Neural cell (in vitro differentiated cells): Measurements from ENCODE around the gene NOTCH2. TPM values are rescaled to one million over a fixed set of nuclear protein-coding genes. Genes with fewer than 3 reads are reported as not detected.

ENCODE experiments used
- H2AFZ ChIP-seq: fragments of 200-600, 300-800 bp; sonication (generic), shearing (Covaris generic); 2 replicates; pipeline ENCODE4 v1.6.0; 2014; ENCODE audit warnings: low read depth, mild to moderate bottlenecking, antibody characterized with exemption, low read length, moderate library complexity
- H3F3A ChIP-seq: fragments of 200-600 bp; shearing (Covaris generic); 2 replicates; pipeline ENCODE4 v1.6.1; 2016; ENCODE audit warnings: mild to moderate bottlenecking, moderate library complexity, mixed read lengths, antibody characterized with exemption, low read length; ENCODE audit not compliant: insufficient read depth, poor library complexity, severe bottlenecking
- H3K27ac ChIP-seq: fragments of 200-600, 300-800 bp; sonication (generic), shearing (Covaris generic); 2 replicates; pipeline ENCODE4 v1.5.1; 2014; ENCODE audit warnings: mild to moderate bottlenecking, low read length, moderate library complexity
- H3K27me3 ChIP-seq: fragments of 300-800, 200-600 bp; sonication (generic), shearing (Covaris generic); 2 replicates; pipeline ENCODE4 v1.6.0; 2014; ENCODE audit warnings: mild to moderate bottlenecking, low read depth, low read length, moderate library complexity; ENCODE audit not compliant: insufficient read depth
- H3K36me3 ChIP-seq: fragments of 300-800, 200-600 bp; sonication (generic), shearing (Covaris generic); 2 replicates; pipeline ENCODE4 v1.5.1; 2014; ENCODE audit warnings: mild to moderate bottlenecking, antibody characterized with exemption, low read length, moderate library complexity; ENCODE audit not compliant: insufficient read depth
- H3K4me2 ChIP-seq: fragments of 300-800, 200-600 bp; sonication (generic), shearing (Covaris generic); 2 replicates; pipeline ENCODE4 v1.6.0; 2014; ENCODE audit warnings: mild to moderate bottlenecking, low read length
- H3K4me3 ChIP-seq: fragments of 300-800, 200-600 bp; sonication (generic), shearing (Covaris generic); 2 replicates; pipeline ENCODE4 v1.5.1; 2014; ENCODE audit warnings: mild to moderate bottlenecking, low read length, moderate library complexity
- H3K79me2 ChIP-seq: fragments of 200-600 bp; shearing (Covaris generic); replicated peaks from 2 replicates; pipeline ENCODE4 v1.6.0; 2014; ENCODE audit warnings: mild to moderate bottlenecking, low read length, moderate library complexity; ENCODE audit not compliant: insufficient read depth
- H3K9ac ChIP-seq: fragments of 300-800, 200-600 bp; sonication (generic), shearing (Covaris generic); 2 replicates; pipeline ENCODE4 v1.6.1; 2016; ENCODE audit warnings: mild to moderate bottlenecking, low read length, mixed read lengths
- H3K9me2 ChIP-seq: fragments of 200-600 bp; shearing (Covaris generic); 2 replicates; pipeline ENCODE4 v1.6.1; 2016; ENCODE audit warnings: mild to moderate bottlenecking, low read length, mixed read lengths; ENCODE audit not compliant: insufficient read depth
- H3K9me3 ChIP-seq: fragments of 200-600, 300-800 bp; sonication (generic), shearing (Covaris generic); 2 replicates; pipeline ENCODE4 v1.6.1; 2016; ENCODE audit warnings: mild to moderate bottlenecking, mixed run types, low read length, moderate library complexity, mixed read lengths
- H4K20me1 ChIP-seq: fragments of 200-600 bp; shearing (Covaris generic); 2 replicates; pipeline ENCODE4 v1.6.1; 2016; ENCODE audit warnings: mild to moderate bottlenecking, mixed run types; ENCODE audit not compliant: insufficient read depth
- EP300 ChIP-seq: fragments of 450-650 bp; conservative IDR thresholded peaks from 2 replicates; pipeline ENCODE4 v1.6.1; 2014; ENCODE audit warnings: antibody characterized with exemption, mild to moderate bottlenecking, moderate library complexity; ENCODE audit not compliant: poor library complexity, severe bottlenecking
- EZH2 ChIP-seq: fragments of 200-600, 300-800 bp; shearing (Covaris generic), sonication (generic); IDR thresholded peaks from 2 replicates; pipeline ENCODE4 v1.6.1; 2014; ENCODE audit warnings: antibody characterized with exemption, low read length, borderline replicate concordance, mild to moderate bottlenecking; ENCODE audit not compliant: insufficient read depth, poor library complexity, severe bottlenecking
- MXI1 ChIP-seq: fragments of 450-650 bp; conservative IDR thresholded peaks from 2 replicates; pipeline ENCODE4 v1.6.1; 2014; ENCODE audit warnings: antibody characterized with exemption, mild to moderate bottlenecking; ENCODE audit not compliant: poor library complexity, severe bottlenecking
- POLR2AphosphoS5 ChIP-seq: IDR thresholded peaks from 2 replicates; pipeline ENCODE4 v1.6.1; 2012
- RAD21 ChIP-seq: fragments of 450-650 bp; conservative IDR thresholded peaks from 2 replicates; pipeline ENCODE4 v1.6.1; 2014; ENCODE audit warnings: antibody characterized with exemption, mild to moderate bottlenecking, moderate library complexity
- REST ChIP-seq: IDR thresholded peaks from 2 replicates; pipeline ENCODE4 v1.6.1; 2012; ENCODE audit warnings: borderline replicate concordance
- SMC3 ChIP-seq: fragments of 450-650 bp; conservative IDR thresholded peaks from 2 replicates; pipeline ENCODE4 v1.6.1; 2014; ENCODE audit warnings: antibody characterized with exemption, mild to moderate bottlenecking, moderate library complexity; ENCODE audit not compliant: poor library complexity
- TAF1 ChIP-seq: IDR thresholded peaks from 2 replicates; pipeline ENCODE4 v1.6.1; 2012; ENCODE audit warnings: low read depth
- polyA plus RNA-seq: library from polyadenylated mRNA; depleted of rRNA; stranded (reverse); fragments of >200 nt; gene quantifications from 2 replicates; pipeline ENCODE4 v1.2.3, GENCODE V29; 2014
- TF ChIP-seq, protein P1 (sequence below): fragments of 450-650 bp; IDR thresholded peaks from 2 replicates; pipeline ENCODE4 v1.5.1; 2014; ENCODE audit warnings: antibody characterized with exemption, mild to moderate bottlenecking, moderate library complexity; ENCODE audit not compliant: poor library complexity, severe bottlenecking

Gene NOTCH2
- polyA plus RNA-seq, 1 donor from 2014 or later: 0.73 TPM

GRCh38 chr1:119984771-119985170, 84.7 kb downstream of the NOTCH2 start:
- Histone ChIP-seq H3K9me2 (no peaks in the 10 kb centered on the region), H3K9me3 (no peaks in the 10 kb centered on the region), H3K79me2 (no peaks in the 10 kb centered on the region), H3K9ac (no peak overlapping the region), H3K4me3 (no peak overlapping the region), H4K20me1 (no peaks in the 10 kb centered on the region), H3K27ac (no peak overlapping the region), H3F3A (no peaks in the 10 kb centered on the region), H2AFZ (no peak overlapping the region), H3K4me2 (no peak overlapping the region), H3K27me3 (no peaks in the 10 kb centered on the region), H3K36me3 (no peaks in the 10 kb centered on the region)
- TF ChIP-seq MXI1 (no peak), REST (no peak), TAF1 (no peak), EZH2 (no peak), EP300 (no peak)
- TF ChIP-seq, protein P1, sequence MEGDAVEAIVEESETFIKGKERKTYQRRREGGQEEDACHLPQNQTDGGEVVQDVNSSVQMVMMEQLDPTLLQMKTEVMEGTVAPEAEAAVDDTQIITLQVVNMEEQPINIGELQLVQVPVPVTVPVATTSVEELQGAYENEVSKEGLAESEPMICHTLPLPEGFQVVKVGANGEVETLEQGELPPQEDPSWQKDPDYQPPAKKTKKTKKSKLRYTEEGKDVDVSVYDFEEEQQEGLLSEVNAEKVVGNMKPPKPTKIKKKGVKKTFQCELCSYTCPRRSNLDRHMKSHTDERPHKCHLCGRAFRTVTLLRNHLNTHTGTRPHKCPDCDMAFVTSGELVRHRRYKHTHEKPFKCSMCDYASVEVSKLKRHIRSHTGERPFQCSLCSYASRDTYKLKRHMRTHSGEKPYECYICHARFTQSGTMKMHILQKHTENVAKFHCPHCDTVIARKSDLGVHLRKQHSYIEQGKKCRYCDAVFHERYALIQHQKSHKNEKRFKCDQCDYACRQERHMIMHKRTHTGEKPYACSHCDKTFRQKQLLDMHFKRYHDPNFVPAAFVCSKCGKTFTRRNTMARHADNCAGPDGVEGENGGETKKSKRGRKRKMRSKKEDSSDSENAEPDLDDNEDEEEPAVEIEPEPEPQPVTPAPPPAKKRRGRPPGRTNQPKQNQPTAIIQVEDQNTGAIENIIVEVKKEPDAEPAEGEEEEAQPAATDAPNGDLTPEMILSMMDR: no peak

GRCh38 chr1:119981986-119982815, 87.3 kb downstream of the NOTCH2 start:
- no peak overlapping the region for H3K4me3 ChIP-seq
- H3K36me3 ChIP-seq: no peaks in the 10 kb centered on the region
- H3K4me2 ChIP-seq: no peak overlapping the region
- no peak overlapping the region for H3K9ac ChIP-seq
- H3K9me2 ChIP-seq: no peaks in the 10 kb centered on the region
- no peak overlapping the region for H2AFZ ChIP-seq
- no peaks in the 10 kb centered on the region for H4K20me1 ChIP-seq
- no peaks in the 10 kb centered on the region for H3K27me3 ChIP-seq
- no peaks in the 10 kb centered on the region for H3K79me2 ChIP-seq
- no peaks in the 10 kb centered on the region for H3K9me3 ChIP-seq
- TF ChIP-seq REST: no peak
- TF ChIP-seq, protein P1: no peak
- no peak for TF ChIP-seq RAD21
- TF ChIP-seq EP300: no peak
- TF ChIP-seq MXI1: no peak
- no peak for TF ChIP-seq POLR2AphosphoS5
- no peak for TF ChIP-seq EZH2
- no peak for TF ChIP-seq TAF1
- TF ChIP-seq SMC3: no peak
- H3F3A ChIP-seq: no peaks in the 10 kb centered on the region
- H3K27ac ChIP-seq: no peak overlapping the region
